ENCODE results near the gene GPC5. TPM values are rescaled to one million over a fixed set of nuclear protein-coding genes. Genes with fewer than 3 reads are reported as not detected.

GPC5 gene
- total RNA-seq, result 0.19 and 0.28 TPM in 2 replicates

GRCh38 chr13:91398413-91399188 lies at the start of gene GPC5:
Gene GPC5, plus strand, starts transcription at chr13:91398621.

Other genes starting within 250 kb of the GPC5 start
- 4.8 and 5.4 TPM in 2 replicates for gene MIR17HG, start 50.9 kb upstream of the GPC5 start, total RNA-seq

Data from regular cardiac myocyte (primary cell).